Adipocyte (in vitro differentiated cells): Measurements from ENCODE around the gene RNASEH2A.

Source experiments
- DNase-seq: peaks from one replicate; pipeline ENCODE4 v3.0.0-alpha.2; 2015; ENCODE audit warnings: low read depth
- H3K27me3 ChIP-seq: replicated peaks from 2 replicates; pipeline ENCODE4 v1.7.0; 2013; ENCODE audit warnings: mild to moderate bottlenecking, low read length, moderate library complexity; ENCODE audit not compliant: control insufficient read depth, insufficient read depth
- H3K36me3 ChIP-seq: 2 replicates; pipeline ENCODE4 v1.7.0; 2013; ENCODE audit warnings: low read length, mild to moderate bottlenecking, moderate library complexity; ENCODE audit not compliant: control insufficient read depth, insufficient read depth, severe bottlenecking
- H3K4me1 ChIP-seq: 2 replicates; pipeline ENCODE4 v1.7.0; 2013; ENCODE audit warnings: mild to moderate bottlenecking, low read length, moderate library complexity; ENCODE audit not compliant: control insufficient read depth, insufficient read depth
- H3K4me3 ChIP-seq: 2 replicates; pipeline ENCODE4 v1.7.0; 2013; ENCODE audit warnings: mild to moderate bottlenecking, low read length, moderate library complexity
- H3K9ac ChIP-seq: 2 replicates; pipeline ENCODE4 v1.7.0; 2013; ENCODE audit warnings: mild to moderate bottlenecking, low read length, moderate library complexity
- H3K9me3 ChIP-seq: 2 replicates; pipeline ENCODE4 v1.7.0; 2013; ENCODE audit warnings: mild to moderate bottlenecking, low read length, moderate library complexity; ENCODE audit not compliant: control insufficient read depth

Gene RNASEH2A

GRCh38 chr19:12821761-12822160, 15.4 kb downstream of the RNASEH2A start:
- no peak overlapping the region for H3K4me3 ChIP-seq
- H3K36me3 ChIP-seq, result no peaks in the 10 kb centered on the region
- no peaks in the 10 kb centered on the region for H3K9me3 ChIP-seq
- no peaks in the 10 kb centered on the region for H3K4me1 ChIP-seq
- no peak for DNase-seq
- no peak overlapping the region for H3K9ac ChIP-seq
- peaks cover 3% of the 10 kb centered on the region for H3K27me3 ChIP-seq

- no peak overlapping the region for H3K4me3 ChIP-seq
Observed at GRCh38 chr19:12825254-12826131, 19.1 kb downstream of the RNASEH2A start.

GRCh38 chr19:12828494-12828893, 22.1 kb downstream of the RNASEH2A start:
- DNase-seq, result no peak
- H3K9ac ChIP-seq, result no peak overlapping the region
- H3K4me1 ChIP-seq, result no peaks in the 10 kb centered on the region
- H3K36me3 ChIP-seq, result no peaks in the 10 kb centered on the region
- no peak overlapping the region for H3K4me3 ChIP-seq
- H3K27me3 ChIP-seq, result peaks cover 41% of the 10 kb centered on the region
- no peaks in the 10 kb centered on the region for H3K9me3 ChIP-seq

More at GRCh38 chr19:12825254-12826131, 19.1 kb downstream of the RNASEH2A start:
- no peak overlapping the region for H3K9ac ChIP-seq
- H3K27me3 ChIP-seq, result peaks cover 17% of the 10 kb centered on the region
- no peak for DNase-seq
- H3K9me3 ChIP-seq, result no peaks in the 10 kb centered on the region
- H3K36me3 ChIP-seq, result no peaks in the 10 kb centered on the region
- H3K4me1 ChIP-seq, result no peaks in the 10 kb centered on the region

GRCh38 chr19:12833418-12833737, 27.0 kb downstream of the RNASEH2A start:
- H3K4me1 ChIP-seq, result no peaks in the 10 kb centered on the region

GRCh38 chr19:12833738-12834565, 27.6 kb downstream of the RNASEH2A start:
- peaks cover 78% of the 10 kb centered on the region for H3K27me3 ChIP-seq
- no peak overlapping the region for H3K4me3 ChIP-seq

More at GRCh38 chr19:12833418-12833737, 27.0 kb downstream of the RNASEH2A start:
- Histone ChIP-seq H3K4me3 (no peak overlapping the region), H3K36me3 (no peaks in the 10 kb centered on the region), H3K9me3 (no peaks in the 10 kb centered on the region), H3K9ac (no peak overlapping the region), H3K27me3 (peaks cover 76% of the 10 kb centered on the region)
- no peak for DNase-seq

GRCh38 chr19:12834566-12834943, 28.2 kb downstream of the RNASEH2A start, which contains the start of gene RTBDN:
Gene RTBDN, minus strand, starts transcription at chr19:12834579. Its CDS starts 4,600 bp downstream, at chr19:12829979.
- Histone ChIP-seq H3K9ac (no peak within 1 kb of the TSS), H3K4me1 (no peaks in the 10 kb centered on the region), H3K4me3 (no peak within 1 kb of the TSS), H3K36me3 (no peaks in the 10 kb centered on the region), H3K9me3 (no peaks in the 10 kb centered on the region), H3K27me3 (peaks cover 80% of the 10 kb centered on the region)
- no peak for DNase-seq

More at GRCh38 chr19:12833738-12834565, 27.6 kb downstream of the RNASEH2A start:
- Histone ChIP-seq H3K36me3 (no peaks in the 10 kb centered on the region), H3K4me1 (no peaks in the 10 kb centered on the region), H3K9ac (no peak overlapping the region), H3K9me3 (no peaks in the 10 kb centered on the region)
- peak; percentile 53 for DNase-seq

GRCh38 chr19:12834976-12835757, 28.8 kb downstream of the RNASEH2A start:
- Histone ChIP-seq H3K9ac (no peak overlapping the region), H3K9me3 (no peaks in the 10 kb centered on the region), H3K27me3 (peaks cover 79% of the 10 kb centered on the region), H3K4me3 (no peak overlapping the region), H3K4me1 (no peaks in the 10 kb centered on the region), H3K36me3 (no peaks in the 10 kb centered on the region)
- DNase-seq, result peak; percentile 42

GRCh38 chr19:12836529-12836863, 30.1 kb downstream of the RNASEH2A start:
- Histone ChIP-seq H3K27me3 (peaks cover 82% of the 10 kb centered on the region), H3K9ac (no peak overlapping the region), H3K4me1 (peaks cover 7% of the 10 kb centered on the region)

GRCh38 chr19:12837225-12837624, 30.8 kb downstream of the RNASEH2A start:
- no peak for DNase-seq
- peaks cover 82% of the 10 kb centered on the region for H3K27me3 ChIP-seq

More at GRCh38 chr19:12836529-12836863, 30.1 kb downstream of the RNASEH2A start:
- Histone ChIP-seq H3K9me3 (no peaks in the 10 kb centered on the region), H3K4me3 (no peak overlapping the region), H3K36me3 (no peaks in the 10 kb centered on the region)
- no peak for DNase-seq

GRCh38 chr19:12838182-12838885, 31.9 kb downstream of the RNASEH2A start, which contains the start of gene MAST1:
Gene MAST1, plus strand, starts transcription at chr19:12838515. Its CDS starts 58 bp downstream, at chr19:12838573.
- H3K4me3 ChIP-seq, result no peak within 1 kb of the TSS
- peaks cover 77% of the 10 kb centered on the region for H3K27me3 ChIP-seq
- no peak within 1 kb of the TSS for H3K9ac ChIP-seq
- peaks cover 7% of the 10 kb centered on the region for H3K4me1 ChIP-seq
- peak; percentile 63 for DNase-seq
- H3K36me3 ChIP-seq, result no peaks in the 10 kb centered on the region
- no peaks in the 10 kb centered on the region for H3K9me3 ChIP-seq

More at GRCh38 chr19:12837225-12837624, 30.8 kb downstream of the RNASEH2A start:
- Histone ChIP-seq H3K4me3 (no peak overlapping the region), H3K9me3 (no peaks in the 10 kb centered on the region), H3K36me3 (no peaks in the 10 kb centered on the region), H3K9ac (no peak overlapping the region), H3K4me1 (peaks cover 7% of the 10 kb centered on the region)
